ENCODE results near the gene PINLYP. TPM values are rescaled to one million over a fixed set of nuclear protein-coding genes. Genes with fewer than 3 reads are reported as not detected.
A peak's percentile ranks its signal among the peaks of the same experiment; 100 is the strongest.

The PINLYP gene
- total RNA-seq (1 to 10 TPM in 9 of 10 donors, under 1 TPM in 1; 0.28 to 3.7 (median 1.3) TPM), polyA plus RNA-seq (1 to 10 TPM; 4.5 to 5.2 TPM)
- long read RNA-seq, donor 1, result 0 reads
- long read RNA-seq, donor 2, result 0 reads
- long read RNA-seq, donor 3, partial matches to known transcripts, result 0 of 1 reads
- long read RNA-seq, donor 3, other reads (novel, unspliced or antisense), result 1 of 1 reads

DNA sequence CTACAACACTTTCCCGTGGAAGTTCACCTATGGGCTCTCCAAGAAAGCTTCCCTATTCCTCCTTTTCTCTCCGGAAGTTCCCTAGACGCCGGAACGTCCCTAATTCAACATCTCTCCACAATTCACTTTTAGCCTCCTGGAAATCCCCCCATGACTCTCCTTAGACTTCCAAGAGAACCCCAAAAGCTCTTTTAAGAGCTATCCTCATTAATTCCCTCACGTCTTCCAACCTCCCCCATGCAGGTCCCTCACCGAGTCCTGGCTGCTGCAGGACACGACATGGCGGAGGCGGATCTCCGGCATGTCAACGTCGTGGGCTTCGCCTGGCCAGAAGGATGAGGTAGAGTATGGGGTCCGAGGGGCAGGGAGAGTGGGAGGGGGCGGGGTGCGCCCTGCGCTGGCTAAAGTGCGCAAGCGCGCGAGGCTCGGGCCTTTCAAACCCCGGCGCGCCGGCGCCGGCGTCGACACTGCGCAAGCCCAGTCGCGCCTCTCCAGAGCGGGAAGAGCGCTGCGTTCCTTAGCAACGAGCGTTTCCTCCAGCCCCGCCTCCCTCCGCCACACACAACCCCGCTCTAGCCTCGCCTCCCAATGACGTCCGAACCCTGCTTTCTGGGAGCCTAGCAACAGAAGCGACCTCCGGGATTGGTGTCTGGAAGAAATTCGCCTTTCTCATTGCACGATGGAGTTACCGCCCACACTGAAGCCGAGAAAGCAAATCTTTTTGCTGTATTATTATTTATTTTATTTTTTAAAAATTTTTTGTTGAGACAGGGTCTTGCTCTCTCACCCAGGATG is at the start of gene PINLYP, which contains the start of gene XRCC1:
Gene PINLYP (plus strand): TSS at position 646 of the 795 bp plus-strand sequence. CDS start 1,391 bp downstream, outside the sequence.
Gene XRCC1 (minus strand): TSS at position 372 of the 795 bp plus-strand sequence. CDS start 69 bp downstream, at position 303.
- DNase-seq (peak; percentile 97 to 99), ATAC-seq (peak; percentile 99 to 100 (median 100))
- Histone ChIP-seq H3K4me3 (peak within 1 kb of the TSS; percentile 56 to 93 (median 71)), H3K27me3 (no peaks in the 10 kb centered on the region), H3K9me3 (no peaks in the 10 kb centered on the region), H3K27ac (peak within 1 kb of the TSS in 9 of 10 donors; percentile 61 to 91 (median 78)), H3K36me3 (peaks cover 0 to 32% (median 0%) of the 10 kb centered on the region in 9 donors), H3K4me1 (peaks cover 5 to 29% (median 13%) of the 10 kb centered on the region in 9 donors)
- WGBS, 2 donors, result 0 to 1% methylated on average over 51 of the region's 51 CpGs
- intact Hi-C loops (cut with DNase I), result loop anchor here in 4 of 10 donors (1.0 kb wide), 1 partner anchor 21 kb away; the partner anchor contains the start of genes IRGQ (in 4 of the 4) and ZNF576 (in 4 of the 4)
- TF ChIP-seq, protein P1, sequence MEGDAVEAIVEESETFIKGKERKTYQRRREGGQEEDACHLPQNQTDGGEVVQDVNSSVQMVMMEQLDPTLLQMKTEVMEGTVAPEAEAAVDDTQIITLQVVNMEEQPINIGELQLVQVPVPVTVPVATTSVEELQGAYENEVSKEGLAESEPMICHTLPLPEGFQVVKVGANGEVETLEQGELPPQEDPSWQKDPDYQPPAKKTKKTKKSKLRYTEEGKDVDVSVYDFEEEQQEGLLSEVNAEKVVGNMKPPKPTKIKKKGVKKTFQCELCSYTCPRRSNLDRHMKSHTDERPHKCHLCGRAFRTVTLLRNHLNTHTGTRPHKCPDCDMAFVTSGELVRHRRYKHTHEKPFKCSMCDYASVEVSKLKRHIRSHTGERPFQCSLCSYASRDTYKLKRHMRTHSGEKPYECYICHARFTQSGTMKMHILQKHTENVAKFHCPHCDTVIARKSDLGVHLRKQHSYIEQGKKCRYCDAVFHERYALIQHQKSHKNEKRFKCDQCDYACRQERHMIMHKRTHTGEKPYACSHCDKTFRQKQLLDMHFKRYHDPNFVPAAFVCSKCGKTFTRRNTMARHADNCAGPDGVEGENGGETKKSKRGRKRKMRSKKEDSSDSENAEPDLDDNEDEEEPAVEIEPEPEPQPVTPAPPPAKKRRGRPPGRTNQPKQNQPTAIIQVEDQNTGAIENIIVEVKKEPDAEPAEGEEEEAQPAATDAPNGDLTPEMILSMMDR (IDR thresholded peaks at IDR 0.05), result no peak

- Histone ChIP-seq H3K27me3 (no peaks in the 10 kb centered on the region), H3K9me3 (no peaks in the 10 kb centered on the region), H3K4me3 (peak overlapping the region; percentile 45 to 100 (median 90)), H3K36me3 (peaks cover 0 to 11% (median 0%) of the 10 kb centered on the region in 9 donors), H3K4me1 (peaks cover 0 to 39% (median 33%) of the 10 kb centered on the region in 9 donors), H3K27ac (peak overlapping the region in 8 of 10 donors; percentile 78 to 88 (median 84))
- intact Hi-C loops (cut with DNase I), result no loop called here
- ATAC-seq (peak; percentile 4 to 54 (median 34)), DNase-seq (no peak)
- TF ChIP-seq, protein P1 (IDR thresholded peaks at IDR 0.05), result no peak
- WGBS, 2 donors, result 7 to 8% methylated on average over 26 of the region's 26 CpGs
Observed at GRCh38 chr19:43525836-43526771, 49.5 kb upstream of the PINLYP start.

DNA sequence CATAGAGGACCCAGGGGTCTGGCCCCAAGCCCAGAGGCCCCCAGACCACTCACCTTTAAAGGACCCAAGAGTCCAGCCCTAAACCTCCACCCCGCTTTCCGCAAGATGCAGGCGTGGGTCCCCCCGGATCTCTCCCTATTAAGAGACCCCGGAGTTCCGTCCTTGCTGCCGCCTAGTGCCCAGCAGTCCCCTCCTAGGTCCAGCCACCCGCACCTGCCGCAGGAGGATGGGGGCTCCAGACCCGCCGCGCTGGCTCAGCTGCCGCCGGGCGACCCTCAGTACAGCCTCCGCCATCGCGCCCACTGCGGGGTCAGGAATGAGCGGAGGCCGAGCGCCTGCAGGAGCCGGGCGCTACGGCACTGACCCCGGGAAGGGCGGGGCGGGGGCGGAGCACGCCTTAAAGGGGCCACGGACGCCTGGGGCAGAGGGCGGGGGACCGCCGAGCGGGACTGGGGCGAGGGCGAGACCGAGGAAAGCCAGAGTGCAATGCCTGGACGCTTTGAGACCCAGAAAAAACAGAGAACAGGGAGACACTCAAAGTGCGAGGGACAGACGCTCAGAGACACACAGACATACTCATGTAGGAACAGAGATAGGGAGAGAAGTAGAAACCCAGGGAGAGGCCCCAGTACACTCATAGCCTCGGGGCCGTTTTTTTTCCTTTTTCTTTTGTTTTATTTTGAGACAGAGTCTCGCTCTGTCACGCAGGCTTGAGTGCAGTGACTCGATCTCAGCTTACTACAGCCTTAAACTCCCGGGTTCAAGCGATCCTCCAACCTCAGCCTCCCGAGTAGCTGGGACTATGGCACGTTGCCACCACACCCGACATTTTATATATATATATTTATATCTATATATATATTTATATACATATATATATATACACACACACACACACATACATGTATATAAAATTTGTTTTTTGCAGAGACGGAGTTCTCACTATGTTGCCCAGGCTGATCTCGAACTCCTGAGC is 48.4 kb upstream of the PINLYP start, which contains the start of gene ETHE1:
Gene ETHE1 (minus strand): TSS at position 318 of the 976 bp plus-strand sequence. CDS start 24 bp downstream, at position 294.
- H3K4me1 ChIP-seq, result peaks cover 0 to 42% (median 35%) of the 10 kb centered on the region in 9 donors
- WGBS, 2 donors, result 4% methylated on average over 53 to 54 of the region's 54 CpGs

More for the DNA sequence above, 48.4 kb upstream of the PINLYP start, which contains the start of gene ETHE1:
- TF ChIP-seq, protein P1 (IDR thresholded peaks at IDR 0.05), result peak in 3 of 9 donors; percentile 8 to 12 (median 11)
- peaks cover 0 to 8% (median 0%) of the 10 kb centered on the region in 9 donors for H3K36me3 ChIP-seq
- peak within 1 kb of the TSS; percentile 45 to 100 (median 90) for H3K4me3 ChIP-seq
- H3K27me3 ChIP-seq, result no peaks in the 10 kb centered on the region
- peak; percentile 92 to 95 (median 94) for ATAC-seq
- no peaks in the 10 kb centered on the region for H3K9me3 ChIP-seq
- peak within 1 kb of the TSS; percentile 41 to 88 (median 84) for H3K27ac ChIP-seq
- intact Hi-C loops (cut with DNase I), result no loop called here
- DNase-seq, result peak; percentile 85 to 89

All from heart right ventricle (tissue), 16 donors.